H1 (cell line): ENCODE measurements around the gene XIAP. TPM values are rescaled to one million over a fixed set of nuclear protein-coding genes. Genes with fewer than 3 reads are reported as not detected.

Experiments used
- ATF2 ChIP-seq: IDR thresholded peaks from 2 replicates; pipeline ENCODE4 v1.6.1; 2012; ENCODE audit warnings: low read length, inconsistent platforms
- CREB1 ChIP-seq: IDR thresholded peaks from 2 replicates; pipeline ENCODE4 v1.6.1; 2012; ENCODE audit warnings: inconsistent platforms
- EGR1 ChIP-seq: IDR thresholded peaks from 2 replicates; pipeline ENCODE4 v1.6.1; 2011; ENCODE audit warnings: low read depth, low read length, borderline replicate concordance
- HDAC2 ChIP-seq, 2 experiments: fragments of 300-600 bp in 1 of 2; sonication (generic) in 1 of 2; IDR thresholded peaks; 2 replicates each; pipeline ENCODE4 v1.6.1; 2011 to 2012; ENCODE audit warnings: low read depth in 2 of 2, low read length in 2 of 2, mild to moderate bottlenecking in 2 of 2, moderate library complexity in 2 of 2, borderline replicate concordance in 1 of 2, inconsistent platforms in 1 of 2
- JUN ChIP-seq: IDR thresholded peaks from 2 replicates; pipeline ENCODE4 v1.6.1; 2011; ENCODE audit warnings: low read depth, mild to moderate bottlenecking, improper control_type of control experiment, low read length
- PHF8 ChIP-seq: fragments of 200-600 bp; sonication (generic); conservative IDR thresholded peaks from 2 replicates; pipeline ENCODE4 v1.7.1; 2012; ENCODE audit warnings: low read depth, mild to moderate bottlenecking, inconsistent platforms, low read length, moderate library complexity
- POLR2A ChIP-seq, 2 experiments: IDR thresholded peaks; 1 replicate in 1 of 2; 2 replicates in 1 of 2; pipeline ENCODE4 v1.6.1; 2011; ENCODE audit warnings: low read depth in 2 of 2, low read length in 2 of 2, mild to moderate bottlenecking in 2 of 2; ENCODE audit errors: control extremely low read depth in 1 of 2
- POLR2AphosphoS5 ChIP-seq: IDR thresholded peaks from 2 replicates; pipeline ENCODE4 v1.6.1; 2011; ENCODE audit warnings: low read depth, low read length
- RAD21 ChIP-seq, 2 experiments: IDR thresholded peaks in 1 of 2; conservative IDR thresholded peaks in 1 of 2; 2 replicates each; pipeline ENCODE4 v1.6.1; 2011; ENCODE audit warnings: low read depth in 2 of 2, low read length in 2 of 2, improper control_type of control experiment in 1 of 2, inconsistent platforms in 1 of 2, mild to moderate bottlenecking in 1 of 2, moderate library complexity in 1 of 2
- SAP30 ChIP-seq: fragments of 300-600 bp; sonication (generic); IDR thresholded peaks from 2 replicates; pipeline ENCODE4 v1.7.1; 2012; ENCODE audit warnings: low read length, moderate library complexity, mild to moderate bottlenecking, inconsistent platforms; ENCODE audit not compliant: insufficient read depth, insufficient replicate concordance
- SIRT6 ChIP-seq: IDR thresholded peaks from one replicate; pipeline ENCODE4 v1.7.1; 2012; ENCODE audit warnings: low read length, inconsistent platforms
- TAF1 ChIP-seq: IDR thresholded peaks from 2 replicates; pipeline ENCODE4 v1.6.1; 2011; ENCODE audit warnings: mild to moderate bottlenecking, low read depth, low read length
- TAF7 ChIP-seq: optimal IDR thresholded peaks from 2 replicates; pipeline ENCODE3; 2011; ENCODE audit warnings: low read depth, mild to moderate bottlenecking, inconsistent platforms, low read length, moderate library complexity, borderline replicate concordance
- TEAD4 ChIP-seq: IDR thresholded peaks from 2 replicates; pipeline ENCODE4 v1.6.1; 2012; ENCODE audit warnings: low read depth, low read length, inconsistent platforms, mixed read lengths
- YY1 ChIP-seq: IDR thresholded peaks from 2 replicates; pipeline ENCODE4 v1.6.1; 2011; ENCODE audit warnings: low read depth, mild to moderate bottlenecking, low read length
- polyA plus RNA-seq, 7 experiments: library from polyadenylated mRNA; depleted of rRNA in 3 of 7; stranded (reverse) in 5 of 7; unstranded in 2 of 7; fragments of >200 nt in 5 of 7; fragments of 200-250 nt in 2 of 7; gene quantifications; 1 replicate in 5 of 7; 2 replicates in 1 of 7; 4 replicates in 1 of 7; pipeline versions ENCODE4 v1.2.1 to v1.2.3, GENCODE V29; 2011 to 2013; ENCODE audit warnings: missing spikeins in 2 of 7, mixed read lengths in 2 of 7
- total RNA-seq: library from RNA; stranded (reverse); fragmentation: NEBNext Ultra II Directional; extraction: Animal tissue kit (Norgen Biotek cat#: 25700); gene quantifications from 2 replicates; pipeline ENCODE4 v1.2.1, GENCODE V29; 2021

Gene XIAP
- total and polyA plus RNA-seq, 2 of the 8 experiments (the other 6 are each of a cell fraction or from before 2014, with no cell fraction given) = 5.9 to 44.7 TPM

- no peak for TF ChIP-seq HDAC2 (IDR thresholded peaks at IDR 0.05; ENCODE audit: borderline replicate concordance in 1 of 2, low read depth in 2 of 2, low read length in 2 of 2)
- peak; percentile 57 for TF ChIP-seq EGR1
- TF ChIP-seq TAF1 = 0 out of 2 replicates have a peak, but pooled peaks have one; percentile 67
- TF ChIP-seq JUN = no peak
- no peak for TF ChIP-seq SIRT6
- no peak for TF ChIP-seq TEAD4
- peak; percentile 58 to 84 for TF ChIP-seq POLR2A (IDR thresholded peaks at IDR 0.05; ENCODE audit: control extremely low read depth in 1 of 2, low read depth in 2 of 2, low read length in 2 of 2)
- TF ChIP-seq PHF8 = peak; percentile 69
- TF ChIP-seq POLR2AphosphoS5 = peak; percentile 74; the same call in 1 of the 2 replicates
- TF ChIP-seq SAP30 = no peak
- TF ChIP-seq TAF7 = peak; percentile 18
- no peak for TF ChIP-seq ATF2
- no peak for TF ChIP-seq RAD21 (IDR thresholded peaks at IDR 0.05 in 1 of 2, conservative IDR thresholded peaks at IDR 0.05 in 1 of 2; ENCODE audit: low read depth in 2 of 2, low read length in 2 of 2)
- TF ChIP-seq YY1 = peak; percentile 86
- no peak for TF ChIP-seq CREB1
Observed at GRCh38 chrX:123859846-123860838, at the start of gene XIAP (continued).
